Neutrophil (primary cell): ENCODE results near the gene MAST4.

Source experiments
- H3K27ac ChIP-seq: fragments of 200-600 bp; sonication (generic); 2 replicates; pipeline ENCODE4 v1.5.1; 2016; ENCODE audit warnings: mild to moderate bottlenecking, moderate library complexity
- H3K27me3 ChIP-seq: fragments of 200-600 bp; sonication (generic); 2 replicates; pipeline ENCODE4 v1.6.0; 2016; ENCODE audit warnings: mild to moderate bottlenecking
- H3K36me3 ChIP-seq: fragments of 200-600 bp; sonication (generic); 2 replicates; pipeline ENCODE4 v1.5.1; 2017
- H3K4me1 ChIP-seq, 2 experiments: fragments of 200-600 bp in 1 of 2; sonication (generic) in 1 of 2; 1 replicate in 1 of 2; 2 replicates in 1 of 2; pipeline versions ENCODE4 v1.5.1 to v1.6.1; 2013 to 2016; ENCODE audit warnings: low read depth in 1 of 2, low read length in 1 of 2, mild to moderate bottlenecking in 1 of 2, moderate library complexity in 1 of 2; ENCODE audit not compliant: control insufficient read depth in 1 of 2, insufficient read depth in 1 of 2
- H3K4me3 ChIP-seq, 2 experiments: fragments of 200-600 bp in 1 of 2; sonication (generic) in 1 of 2; 1 replicate in 1 of 2; 2 replicates in 1 of 2; pipeline ENCODE4 v1.5.1; 2013 to 2016; ENCODE audit warnings: low read depth in 1 of 2, low read length in 1 of 2, mild to moderate bottlenecking in 1 of 2, moderate library complexity in 1 of 2
- H3K9me3 ChIP-seq: fragments of 200-600 bp; sonication (generic); 2 replicates; pipeline ENCODE4 v1.5.1; 2016
- CTCF ChIP-seq: fragments of 200-600 bp; sonication (generic); IDR thresholded peaks from 2 replicates; pipeline ENCODE4 v1.5.1; 2016; ENCODE audit warnings: antibody characterized with exemption

The MAST4 gene

GRCh38 chr5:67203701-67204074, 607.5 kb downstream of the MAST4 start:
- H3K4me1 ChIP-seq = peaks cover 67 to 83% of the 10 kb centered on the region in 2 experiments
- no peaks in the 10 kb centered on the region for H3K27me3 ChIP-seq
- no peak overlapping the region for H3K4me3 ChIP-seq
- TF ChIP-seq CTCF = no peak
- no peaks in the 10 kb centered on the region for H3K9me3 ChIP-seq
- H3K27ac ChIP-seq = peak overlapping the region; percentile 69
- no peaks in the 10 kb centered on the region for H3K36me3 ChIP-seq

- TF ChIP-seq CTCF = no peak
- Histone ChIP-seq H3K27me3 (no peaks in the 10 kb centered on the region), H3K27ac (no peak overlapping the region), H3K4me1 (peaks cover 57 to 76% of the 10 kb centered on the region in 2 experiments), H3K4me3 (no peak overlapping the region), H3K9me3 (no peaks in the 10 kb centered on the region), H3K36me3 (no peaks in the 10 kb centered on the region)
Measured at GRCh38 chr5:67204821-67205220, 608.6 kb downstream of the MAST4 start.

- H3K4me1 ChIP-seq = peaks cover 50 to 64% of the 10 kb centered on the region in 2 experiments
- H3K4me3 ChIP-seq = peak overlapping the region; percentile 11 to 20
- H3K9me3 ChIP-seq = no peaks in the 10 kb centered on the region
- no peak for TF ChIP-seq CTCF
- H3K27ac ChIP-seq = peak overlapping the region; percentile 76
- no peaks in the 10 kb centered on the region for H3K36me3 ChIP-seq
- no peaks in the 10 kb centered on the region for H3K27me3 ChIP-seq
Measured at GRCh38 chr5:67205981-67206380, 609.8 kb downstream of the MAST4 start.

- Histone ChIP-seq H3K4me3 (peak overlapping the region in 1 of 2 experiments; percentile 20), H3K9me3 (no peaks in the 10 kb centered on the region), H3K4me1 (peaks cover 50 to 64% of the 10 kb centered on the region in 2 experiments), H3K36me3 (no peaks in the 10 kb centered on the region), H3K27ac (peak overlapping the region; percentile 76), H3K27me3 (no peaks in the 10 kb centered on the region)
- no peak for TF ChIP-seq CTCF
Measured at GRCh38 chr5:67206461-67206860, 610.3 kb downstream of the MAST4 start.

GRCh38 chr5:67206929-67207328, 610.7 kb downstream of the MAST4 start:
- TF ChIP-seq CTCF = no peak
- H3K4me3 ChIP-seq = peak overlapping the region in 1 of 2 experiments; percentile 20
- H3K9me3 ChIP-seq = no peaks in the 10 kb centered on the region
- no peaks in the 10 kb centered on the region for H3K36me3 ChIP-seq
- H3K27ac ChIP-seq = peak overlapping the region; percentile 76
- H3K27me3 ChIP-seq = no peaks in the 10 kb centered on the region
- H3K4me1 ChIP-seq = peaks cover 50 to 62% of the 10 kb centered on the region in 2 experiments

GRCh38 chr5:67208403-67208802, 612.2 kb downstream of the MAST4 start:
- Histone ChIP-seq H3K27me3 (no peaks in the 10 kb centered on the region), H3K9me3 (no peaks in the 10 kb centered on the region), H3K4me1 (peaks cover 35 to 47% of the 10 kb centered on the region in 2 experiments), H3K36me3 (no peaks in the 10 kb centered on the region), H3K27ac (no peak overlapping the region), H3K4me3 (no peak overlapping the region)
- no peak for TF ChIP-seq CTCF
